Heart left ventricle (tissue), 13 donors: Measurements from ENCODE around the gene MNS1.

ENCODE experiments used
- POLR2A ChIP-seq, 2 donors: fragments of 450-650 bp; IDR thresholded peaks; one replicate each; pipeline ENCODE4 v1.6.1; 2017; ENCODE audit warnings: antibody characterized with exemption in 2 of 2, mild to moderate bottlenecking in 2 of 2, moderate library complexity in 2 of 2
- TF ChIP-seq, protein P1 (sequence below), 12 donors: fragments of 200-600 bp; sonication (generic) in 4 of 12; IDR thresholded peaks; one replicate each; pipeline versions ENCODE4 v1.5.0 to v1.8.0; 2018 to 2022; ENCODE audit warnings: antibody characterized with exemption in 12 of 12, mild to moderate bottlenecking in 5 of 12
- donor health status: ischemic (EF 13 %, LVEDD 7.1; RV severe dilation, severe dysfunction).
- donor health status: DM: no; HTN: yes; CAD: no.
- donor health status: DM: no; HTN: no; CAD: no.
- donor health status: ischemic (EF 25% LVEDD 6.9; RV normal size, moderate dysfunction).
- donor health status: ischemic (EF 25% LVEDD 5.7; RV mildly dilated, moderate dysfunction).
- donor health status: ischemic (EF 35%, LVEDD 5.7; RV mildly dilated, moderate dysfunction).
- donor health status: nonischemic (EF 11% LVEDD 7.7; RV severe dilation, severe dysfunction).
- donor health status: DM: yes; HTN: yes; CAD: no.
- donor health status: PGD.
- donor health status: ischemic (EF 29% LVEDD 5.4; RV normal size, mild dysfunction).
- donor health status: nonischemic (EF 23%, LVEDD 6.1; RV moderate dilation, normal function).

DNA sequence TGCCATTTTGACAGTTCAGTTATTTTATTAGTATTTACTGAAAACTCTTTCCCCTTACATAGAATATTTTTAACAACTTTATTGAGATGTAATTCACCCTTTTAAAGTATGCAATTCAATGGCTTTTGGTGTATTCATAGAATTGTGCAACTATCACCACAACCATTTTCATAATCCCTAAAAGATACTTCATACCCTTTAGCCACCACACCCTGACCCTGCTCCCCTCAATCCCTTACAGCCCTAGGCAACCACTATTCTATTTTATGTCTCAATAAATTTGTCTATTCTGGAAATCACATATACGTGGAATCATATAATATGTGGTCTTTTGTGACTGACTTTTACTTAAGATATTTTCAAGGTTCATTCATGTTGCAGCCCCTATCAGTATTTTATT, 70.0 kb downstream of the MNS1 start:
- TF ChIP-seq, protein P1, sequence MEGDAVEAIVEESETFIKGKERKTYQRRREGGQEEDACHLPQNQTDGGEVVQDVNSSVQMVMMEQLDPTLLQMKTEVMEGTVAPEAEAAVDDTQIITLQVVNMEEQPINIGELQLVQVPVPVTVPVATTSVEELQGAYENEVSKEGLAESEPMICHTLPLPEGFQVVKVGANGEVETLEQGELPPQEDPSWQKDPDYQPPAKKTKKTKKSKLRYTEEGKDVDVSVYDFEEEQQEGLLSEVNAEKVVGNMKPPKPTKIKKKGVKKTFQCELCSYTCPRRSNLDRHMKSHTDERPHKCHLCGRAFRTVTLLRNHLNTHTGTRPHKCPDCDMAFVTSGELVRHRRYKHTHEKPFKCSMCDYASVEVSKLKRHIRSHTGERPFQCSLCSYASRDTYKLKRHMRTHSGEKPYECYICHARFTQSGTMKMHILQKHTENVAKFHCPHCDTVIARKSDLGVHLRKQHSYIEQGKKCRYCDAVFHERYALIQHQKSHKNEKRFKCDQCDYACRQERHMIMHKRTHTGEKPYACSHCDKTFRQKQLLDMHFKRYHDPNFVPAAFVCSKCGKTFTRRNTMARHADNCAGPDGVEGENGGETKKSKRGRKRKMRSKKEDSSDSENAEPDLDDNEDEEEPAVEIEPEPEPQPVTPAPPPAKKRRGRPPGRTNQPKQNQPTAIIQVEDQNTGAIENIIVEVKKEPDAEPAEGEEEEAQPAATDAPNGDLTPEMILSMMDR (IDR thresholded peaks at IDR 0.05), result no peak
- no peak for TF ChIP-seq POLR2A (IDR thresholded peaks at IDR 0.05)
